HCT116 (cell line): ENCODE results near the gene RNF182. TPM values are rescaled to one million over a fixed set of nuclear protein-coding genes. Genes with fewer than 3 reads are reported as not detected.

Source experiments
- ATAC-seq: fragments of 200-7000 bp; cut with Tn5 transposase; 2 replicates; pipeline ENCODE4 v1.9.1; 2020; ENCODE audit warnings: mild to moderate bottlenecking, moderate library complexity
- BruUV-seq: library from RNA; stranded (reverse); fragments of 400-500 nt; replicated peaks from 2 replicates; lab custom pipeline; 2021; lab: Mats Ljungman, UMichigan
- CTCF ChIA-PET: fragments of 300-600 bp; sonication (Branson Sonifier 250); formaldehyde crosslinking; loops from one replicate; lab custom pipeline; 2021; ENCODE audit warnings: antibody characterized with exemption; lab: Charles Lee
- POLR2A ChIA-PET: fragments of 300-600, 350-600 bp; sonication (Branson Sonifier 250); formaldehyde crosslinking; loops from one replicate; lab custom pipeline; 2021; ENCODE audit warnings: antibody characterized with exemption; lab: Charles Lee
- RAD21 ChIA-PET, 2 experiments: fragments of 300-600 bp; sonication (Branson Sonifier 250); formaldehyde crosslinking; loops; one replicate each; lab custom pipeline; 2023; ENCODE audit warnings: low total read pairs in 2 of 2; ENCODE audit not compliant: uncharacterized antibody in 2 of 2, unreplicated experiment in 2 of 2, low non-redundant PET in 1 of 2; lab: Charles Lee
- DNase-seq: peaks from one replicate; pipeline ENCODE4 v3.0.0-alpha.2; 2010; ENCODE audit warnings: low read depth, low spot score
- H2AFZ ChIP-seq: fragments of 200-600 bp; shearing (Covaris generic), sonication (generic); 2 replicates; pipeline ENCODE4 v1.6.1; 2017; ENCODE audit warnings: low read depth, mixed run types, mixed read lengths, antibody characterized with exemption, low read length; ENCODE audit not compliant: poor library complexity, severe bottlenecking
- H3K27ac ChIP-seq: 2 replicates; pipeline ENCODE4 v1.5.1; 2012; ENCODE audit warnings: low read depth, low read length
- H3K27me3 ChIP-seq: fragments of 200-600 bp; sonication (generic); 2 replicates; pipeline ENCODE4 v1.6.1; 2016; ENCODE audit warnings: mixed run types, low read length, mixed read lengths; ENCODE audit not compliant: insufficient read depth
- H3K36me3 ChIP-seq, 2 experiments: fragments of 200-500 bp in 1 of 2; fragments of 200-600 bp in 1 of 2; sonication (Bioruptor generic) in 1 of 2; sonication (generic) in 1 of 2; 2 replicates each; pipeline versions ENCODE4 v1.5.1 to v1.6.1; 2014 to 2016; ENCODE audit warnings: low read length in 2 of 2, inconsistent platforms in 1 of 2, mixed read lengths in 1 of 2, mixed run types in 1 of 2; ENCODE audit not compliant: insufficient read depth in 2 of 2, control insufficient read depth in 1 of 2
- H3K4me1 ChIP-seq, 2 experiments: fragments of 200-600 bp in 1 of 2; sonication (generic) in 1 of 2; 2 replicates each; pipeline versions ENCODE4 v1.5.1 to v1.6.1; 2012 to 2017; ENCODE audit warnings: low read length in 2 of 2, inconsistent platforms in 1 of 2, mild to moderate bottlenecking in 1 of 2, mixed read lengths in 1 of 2, mixed run types in 1 of 2, moderate library complexity in 1 of 2; ENCODE audit not compliant: insufficient read depth in 2 of 2, control insufficient read depth in 1 of 2
- H3K4me2 ChIP-seq: fragments of 200-600 bp; sonication (generic); 2 replicates; pipeline ENCODE4 v1.6.1; 2017; ENCODE audit warnings: mixed run types, low read length, mixed read lengths
- H3K4me3 ChIP-seq, 2 experiments: fragments of 200-600 bp in 1 of 2; sonication (generic) in 1 of 2; replicated peaks in 1 of 2; 2 replicates each; pipeline ENCODE4 v1.5.1; 2011 to 2016; ENCODE audit warnings: low read length in 2 of 2, control low read depth in 1 of 2, low read depth in 1 of 2, mild to moderate bottlenecking in 1 of 2, mixed read lengths in 1 of 2, mixed run types in 1 of 2
- H3K79me2 ChIP-seq: fragments of 200-600 bp; sonication (generic); 2 replicates; pipeline ENCODE4 v1.6.1; 2017; ENCODE audit warnings: mild to moderate bottlenecking, mixed run types, low read length, moderate library complexity, mixed read lengths; ENCODE audit not compliant: insufficient read depth
- H3K9ac ChIP-seq: fragments of 200-600 bp; sonication (generic); 2 replicates; pipeline ENCODE4 v1.6.1; 2016; ENCODE audit warnings: low read length, mixed read lengths
- H3K9me2 ChIP-seq: fragments of 200-600 bp; sonication (generic), shearing (Covaris generic); 2 replicates; pipeline ENCODE4 v1.6.1; 2017; ENCODE audit warnings: mixed run types, mild to moderate bottlenecking, moderate library complexity; ENCODE audit not compliant: insufficient read depth
- H3K9me3 ChIP-seq, 2 experiments: fragments of 200-500 bp in 1 of 2; fragments of 200-600 bp in 1 of 2; sonication (Bioruptor generic) in 1 of 2; sonication (generic) in 1 of 2; 2 replicates each; pipeline ENCODE4 v1.6.1; 2014 to 2017; ENCODE audit warnings: low read length in 2 of 2, mixed read lengths in 2 of 2, inconsistent platforms in 1 of 2, low read depth in 1 of 2, mild to moderate bottlenecking in 1 of 2, mixed run types in 1 of 2, moderate library complexity in 1 of 2; ENCODE audit not compliant: control insufficient read depth in 1 of 2, insufficient read depth in 1 of 2
- H4K20me1 ChIP-seq: fragments of 200-600 bp; sonication (generic), shearing (Covaris generic); 2 replicates; pipeline ENCODE4 v1.6.1; 2017; ENCODE audit warnings: mixed run types, mild to moderate bottlenecking, moderate library complexity; ENCODE audit not compliant: insufficient read depth
- CBX3 ChIP-seq: IDR thresholded peaks from 2 replicates; pipeline ENCODE4 v1.6.1; 2012; ENCODE audit warnings: low read depth
- CEBPB ChIP-seq: IDR thresholded peaks from 2 replicates; pipeline ENCODE4 v1.6.1; 2012; ENCODE audit warnings: low read depth
- CTCF ChIP-seq, 3 experiments: fragments of 200-600 bp in 1 of 3; sonication (generic) in 1 of 3; IDR thresholded peaks in 2 of 3; conservative IDR thresholded peaks in 1 of 3; 2 replicates each; pipeline ENCODE4 v1.5.1; 2012 to 2017; ENCODE audit warnings: low read depth in 2 of 3, low read length in 2 of 3, antibody characterized with exemption in 1 of 3, borderline replicate concordance in 1 of 3, control low read depth in 1 of 3, mild to moderate bottlenecking in 1 of 3, mixed read lengths in 1 of 3, mixed run types in 1 of 3, moderate library complexity in 1 of 3; ENCODE audit not compliant: insufficient read depth in 1 of 3
- ELF1 ChIP-seq: IDR thresholded peaks from 2 replicates; pipeline ENCODE4 v1.6.1; 2012; ENCODE audit warnings: low read depth, borderline replicate concordance
- EZH2phosphoT487 ChIP-seq: fragments of 200-600 bp; IDR thresholded peaks from 2 replicates; pipeline ENCODE4 v1.6.1; 2018; ENCODE audit warnings: antibody characterized with exemption, borderline replicate concordance
- JUND ChIP-seq: IDR thresholded peaks from 2 replicates; pipeline ENCODE4 v1.6.1; 2012
- MAX ChIP-seq: IDR thresholded peaks from 2 replicates; pipeline ENCODE4 v1.6.1; 2012
- POLR2A ChIP-seq: IDR thresholded peaks from 2 replicates; pipeline ENCODE4 v1.7.0; 2011; ENCODE audit warnings: borderline replicate concordance; ENCODE audit not compliant: insufficient read depth, insufficient read length; ENCODE audit errors: extremely low read depth
- POLR2AphosphoS5 ChIP-seq: IDR thresholded peaks from 2 replicates; pipeline ENCODE4 v1.6.1; 2011; ENCODE audit warnings: mild to moderate bottlenecking, low read depth, low read length, moderate library complexity
- REST ChIP-seq: IDR thresholded peaks from 2 replicates; pipeline ENCODE4 v1.6.1; 2012; ENCODE audit warnings: low read depth
- SIN3A ChIP-seq: IDR thresholded peaks from 2 replicates; pipeline ENCODE4 v1.6.1; 2012; ENCODE audit warnings: low read depth
- SP1 ChIP-seq: IDR thresholded peaks from 2 replicates; pipeline ENCODE4 v1.6.1; 2012; ENCODE audit warnings: low read depth
- SRF ChIP-seq: IDR thresholded peaks from 2 replicates; pipeline ENCODE4 v1.6.1; 2012; ENCODE audit warnings: low read depth
- ZFX ChIP-seq: fragments of 450-650 bp; IDR thresholded peaks from 2 replicates; pipeline ENCODE4 v1.6.1; 2017
- intact Hi-C: fragments of 100-400 bp; cut with micrococcal nuclease; formaldehyde crosslinking; loops from 2 replicates; pipeline ENCODE4 v1.10.0; 2022
- total RNA-seq: library from RNA; stranded (reverse); gene quantifications from one replicate; pipeline ENCODE4 v1.2.1, GENCODE V29; 2021; ENCODE audit not compliant: unreplicated experiment

Gene RNF182
- total RNA-seq, 1 experiment from 2014 or later = 6.5 TPM

GRCh38 chr6:14015964-14016363, 91.2 kb downstream of the RNF182 start:
- Histone ChIP-seq H3K27ac (no peak overlapping the region), H3K79me2 (no peaks in the 10 kb centered on the region), H3K9me2 (no peaks in the 10 kb centered on the region), H4K20me1 (no peaks in the 10 kb centered on the region), H3K36me3 (no peaks in the 10 kb centered on the region), H2AFZ (no peak overlapping the region), H3K9ac (no peak overlapping the region), H3K4me3 (no peak overlapping the region), H3K9me3 (no peaks in the 10 kb centered on the region; a peak in 1 of 4 replicates), H3K27me3 (no peaks in the 10 kb centered on the region), H3K4me1 (no peaks in the 10 kb centered on the region), H3K4me2 (no peak overlapping the region)
- ChIA-PET RAD21 (no interaction called here), CTCF (no interaction called here), POLR2A (no interaction called here)
- TF ChIP-seq MAX (no peak), EZH2phosphoT487 (no peak), SIN3A (no peak)
- intact Hi-C loops = no loop called here
- ATAC-seq (no peak), DNase-seq (no peak)
- no TSS peak for BruUV-seq

- DNase-seq = no peak
- TF ChIP-seq EZH2phosphoT487 (no peak), CTCF (IDR thresholded peaks at IDR 0.05 in 2 of 3, conservative IDR thresholded peaks at IDR 0.05 in 1 of 3; ENCODE audit: borderline replicate concordance in 1 of 3, insufficient read depth in 1 of 3, low read depth in 2 of 3, low read length in 2 of 3) (no peak), ELF1 (no peak), CEBPB (no peak), SRF (no peak), CBX3 (no peak), SIN3A (no peak), ZFX (no peak), REST (no peak), POLR2A (no peak), POLR2AphosphoS5 (no peak), JUND (no peak), SP1 (no peak)
- TF ChIP-seq, all 23 proteins: peak for 0
These were observed 91.7 kb downstream of the RNF182 start for GRCh38 chr6:14016432-14016831.

More at GRCh38 chr6:14016432-14016831, 91.7 kb downstream of the RNF182 start:
- Histone ChIP-seq H3K9ac (no peak overlapping the region), H3K27me3 (no peaks in the 10 kb centered on the region), H3K79me2 (no peaks in the 10 kb centered on the region), H3K4me3 (no peak overlapping the region), H3K4me2 (no peak overlapping the region), H3K4me1 (no peaks in the 10 kb centered on the region), H3K27ac (no peak overlapping the region), H2AFZ (no peak overlapping the region), H4K20me1 (no peaks in the 10 kb centered on the region), H3K9me2 (no peaks in the 10 kb centered on the region), H3K36me3 (no peaks in the 10 kb centered on the region), H3K9me3 (no peaks in the 10 kb centered on the region; a peak in 1 of 4 replicates)
- no TSS peak for BruUV-seq
- ChIA-PET RAD21 (no interaction called here), CTCF (no interaction called here), POLR2A (no interaction called here)
- intact Hi-C loops = no loop called here
- ATAC-seq = no peak
